ENCODE measurements around the gene CMTM7. TPM values are rescaled to one million over a fixed set of nuclear protein-coding genes. Genes with fewer than 3 reads are reported as not detected.

Gene CMTM7
- total and polyA plus RNA-seq, 2 of the 13 experiments (the other 11 are each of a cell fraction or from before 2014, with no cell fraction given) = 20.9 to 21.4 TPM

DNA sequence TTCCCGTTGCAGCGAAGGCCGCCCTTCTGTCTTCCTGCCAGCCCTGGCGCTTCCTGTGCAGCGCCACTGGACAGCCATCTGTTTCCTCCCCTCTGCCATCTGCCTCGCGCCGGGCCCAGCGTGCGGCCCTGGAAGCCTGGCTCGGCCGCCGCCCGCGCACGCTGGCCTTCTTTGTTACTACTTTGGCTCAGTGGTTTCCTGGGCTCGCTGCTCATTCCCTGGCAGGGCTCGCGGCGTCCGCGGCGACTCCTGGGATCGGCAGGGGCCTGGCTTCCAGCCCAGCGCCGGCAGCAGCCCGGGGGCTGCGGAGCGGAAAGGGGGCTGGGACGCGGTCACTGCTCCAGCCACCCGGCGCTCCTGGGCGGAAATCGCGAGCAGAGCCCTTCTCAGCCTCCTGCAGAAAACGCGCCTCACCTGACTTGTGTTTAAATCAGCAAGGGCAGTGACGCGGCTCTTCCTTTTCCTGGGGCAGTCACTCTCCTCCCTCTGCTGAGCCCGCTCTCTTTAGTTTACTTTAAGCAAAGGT lies 10.0 kb downstream of the CMTM7 start (continued):
- TF ChIP-seq, protein P1, sequence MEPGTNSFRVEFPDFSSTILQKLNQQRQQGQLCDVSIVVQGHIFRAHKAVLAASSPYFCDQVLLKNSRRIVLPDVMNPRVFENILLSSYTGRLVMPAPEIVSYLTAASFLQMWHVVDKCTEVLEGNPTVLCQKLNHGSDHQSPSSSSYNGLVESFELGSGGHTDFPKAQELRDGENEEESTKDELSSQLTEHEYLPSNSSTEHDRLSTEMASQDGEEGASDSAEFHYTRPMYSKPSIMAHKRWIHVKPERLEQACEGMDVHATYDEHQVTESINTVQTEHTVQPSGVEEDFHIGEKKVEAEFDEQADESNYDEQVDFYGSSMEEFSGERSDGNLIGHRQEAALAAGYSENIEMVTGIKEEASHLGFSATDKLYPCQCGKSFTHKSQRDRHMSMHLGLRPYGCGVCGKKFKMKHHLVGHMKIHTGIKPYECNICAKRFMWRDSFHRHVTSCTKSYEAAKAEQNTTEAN (CRISPR knock-in tag; conservative IDR thresholded peaks at IDR 0.05) = no peak; the same call in 1 of the 2 replicates
- TF ChIP-seq ZFP1 (CRISPR knock-in tag; IDR thresholded peaks at IDR 0.05) = 0 out of 2 replicates have a peak, but pooled peaks have one; percentile 15
- TF ChIP-seq, protein P2, sequence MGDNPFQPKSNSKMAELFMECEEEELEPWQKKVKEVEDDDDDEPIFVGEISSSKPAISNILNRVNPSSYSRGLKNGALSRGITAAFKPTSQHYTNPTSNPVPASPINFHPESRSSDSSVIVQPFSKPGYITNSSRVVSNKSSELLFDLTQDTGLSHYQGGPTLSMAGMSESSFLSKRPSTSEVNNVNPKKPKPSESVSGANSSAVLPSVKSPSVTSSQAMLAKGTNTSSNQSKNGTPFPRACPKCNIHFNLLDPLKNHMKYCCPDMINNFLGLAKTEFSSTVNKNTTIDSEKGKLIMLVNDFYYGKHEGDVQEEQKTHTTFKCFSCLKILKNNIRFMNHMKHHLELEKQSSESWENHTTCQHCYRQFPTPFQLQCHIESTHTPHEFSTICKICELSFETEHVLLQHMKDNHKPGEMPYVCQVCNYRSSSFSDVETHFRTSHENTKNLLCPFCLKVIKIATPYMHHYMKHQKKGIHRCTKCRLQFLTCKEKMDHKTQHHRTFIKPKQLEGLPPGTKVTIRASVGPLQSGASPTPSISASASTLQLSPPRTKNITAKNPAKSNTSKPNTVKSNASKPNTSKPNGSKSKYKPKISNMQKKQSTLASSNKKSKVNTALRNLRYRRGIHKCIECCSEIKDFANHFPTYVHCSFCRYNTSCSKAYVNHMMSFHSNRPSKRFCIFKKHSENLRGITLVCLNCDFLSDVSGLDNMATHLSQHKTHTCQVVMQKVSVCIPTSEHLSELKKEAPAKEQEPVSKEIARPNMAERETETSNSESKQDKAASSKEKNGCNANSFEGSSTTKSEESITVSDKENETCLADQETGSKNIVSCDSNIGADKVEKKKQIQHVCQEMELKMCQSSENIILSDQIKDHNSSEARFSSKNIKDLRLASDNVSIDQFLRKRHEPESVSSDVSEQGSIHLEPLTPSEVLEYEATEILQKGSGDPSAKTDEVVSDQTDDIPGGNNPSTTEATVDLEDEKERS (CRISPR knock-in tag; IDR thresholded peaks at IDR 0.05) = no peak
- peak; percentile 82 for TF ChIP-seq ZBTB7B (CRISPR knock-in tag; IDR thresholded peaks at IDR 0.05)
- no peak for TF ChIP-seq ZNF24 (IDR thresholded peaks at IDR 0.05)
- TF ChIP-seq MTF2 (CRISPR knock-in tag; IDR thresholded peaks at IDR 0.05; ENCODE audit: borderline replicate concordance) = 0 out of 2 replicates have a peak, but pooled peaks have one; percentile 3
- TF ChIP-seq, protein P3, sequence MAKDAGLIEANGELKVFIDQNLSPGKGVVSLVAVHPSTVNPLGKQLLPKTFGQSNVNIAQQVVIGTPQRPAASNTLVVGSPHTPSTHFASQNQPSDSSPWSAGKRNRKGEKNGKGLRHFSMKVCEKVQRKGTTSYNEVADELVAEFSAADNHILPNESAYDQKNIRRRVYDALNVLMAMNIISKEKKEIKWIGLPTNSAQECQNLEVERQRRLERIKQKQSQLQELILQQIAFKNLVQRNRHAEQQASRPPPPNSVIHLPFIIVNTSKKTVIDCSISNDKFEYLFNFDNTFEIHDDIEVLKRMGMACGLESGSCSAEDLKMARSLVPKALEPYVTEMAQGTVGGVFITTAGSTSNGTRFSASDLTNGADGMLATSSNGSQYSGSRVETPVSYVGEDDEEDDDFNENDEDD (CRISPR knock-in tag; IDR thresholded peaks at IDR 0.05; ENCODE audit: borderline replicate concordance) = no peak
- TF ChIP-seq, protein P4, sequence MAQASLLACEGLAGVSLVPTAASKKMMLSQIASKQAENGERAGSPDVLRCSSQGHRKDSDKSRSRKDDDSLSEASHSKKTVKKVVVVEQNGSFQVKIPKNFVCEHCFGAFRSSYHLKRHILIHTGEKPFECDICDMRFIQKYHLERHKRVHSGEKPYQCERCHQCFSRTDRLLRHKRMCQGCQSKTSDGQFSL (CRISPR knock-in tag; IDR thresholded peaks at IDR 0.05) = no peak
- no peak for TF ChIP-seq SP5 (CRISPR knock-in tag; IDR thresholded peaks at IDR 0.05; ENCODE audit: borderline replicate concordance, low read depth)
- TF ChIP-seq POLR2G (IDR thresholded peaks at IDR 0.05; ENCODE audit: low read depth, low read length) = peak; percentile 89
- no peak; the same call in 1 of the 2 replicates for TF ChIP-seq ZNF225 (CRISPR knock-in tag; IDR thresholded peaks at IDR 0.05)
- TF ChIP-seq ZFP37 (CRISPR knock-in tag; IDR thresholded peaks at IDR 0.05; ENCODE audit: borderline replicate concordance) = no peak
- TF ChIP-seq KLF16 (CRISPR knock-in tag; IDR thresholded peaks at IDR 0.05) = peak in 1 of 2 experiments; percentile 42; a peak in 2 of 4 replicates
- no peak for TF ChIP-seq ZNF3 (CRISPR knock-in tag; IDR thresholded peaks at IDR 0.05)
- no peak for TF ChIP-seq SIX1 (CRISPR knock-in tag; IDR thresholded peaks at IDR 0.05; ENCODE audit: borderline replicate concordance)
- TF ChIP-seq SMARCE1 (IDR thresholded peaks at IDR 0.05; ENCODE audit: borderline replicate concordance) = no peak
- TF ChIP-seq RFX3 (CRISPR knock-in tag; IDR thresholded peaks at IDR 0.05) = no peak
- no peak for TF ChIP-seq SSRP1 (CRISPR knock-in tag; IDR thresholded peaks at IDR 0.05)
- no peak for TF ChIP-seq NR2F1 (CRISPR knock-in tag; IDR thresholded peaks at IDR 0.05)
- TF ChIP-seq, protein P5, sequence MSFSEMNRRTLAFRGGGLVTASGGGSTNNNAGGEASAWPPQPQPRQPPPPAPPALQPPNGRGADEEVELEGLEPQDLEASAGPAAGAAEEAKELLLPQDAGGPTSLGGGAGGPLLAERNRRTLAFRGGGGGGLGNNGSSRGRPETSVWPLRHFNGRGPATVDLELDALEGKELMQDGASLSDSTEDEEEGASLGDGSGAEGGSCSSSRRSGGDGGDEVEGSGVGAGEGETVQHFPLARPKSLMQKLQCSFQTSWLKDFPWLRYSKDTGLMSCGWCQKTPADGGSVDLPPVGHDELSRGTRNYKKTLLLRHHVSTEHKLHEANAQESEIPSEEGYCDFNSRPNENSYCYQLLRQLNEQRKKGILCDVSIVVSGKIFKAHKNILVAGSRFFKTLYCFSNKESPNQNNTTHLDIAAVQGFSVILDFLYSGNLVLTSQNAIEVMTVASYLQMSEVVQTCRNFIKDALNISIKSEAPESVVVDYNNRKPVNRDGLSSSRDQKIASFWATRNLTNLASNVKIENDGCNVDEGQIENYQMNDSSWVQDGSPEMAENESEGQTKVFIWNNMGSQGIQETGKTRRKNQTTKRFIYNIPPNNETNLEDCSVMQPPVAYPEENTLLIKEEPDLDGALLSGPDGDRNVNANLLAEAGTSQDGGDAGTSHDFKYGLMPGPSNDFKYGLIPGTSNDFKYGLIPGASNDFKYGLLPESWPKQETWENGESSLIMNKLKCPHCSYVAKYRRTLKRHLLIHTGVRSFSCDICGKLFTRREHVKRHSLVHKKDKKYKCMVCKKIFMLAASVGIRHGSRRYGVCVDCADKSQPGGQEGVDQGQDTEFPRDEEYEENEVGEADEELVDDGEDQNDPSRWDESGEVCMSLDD (CRISPR knock-in tag; IDR thresholded peaks at IDR 0.05; ENCODE audit: borderline replicate concordance) = no peak
- TF ChIP-seq, protein P6, sequence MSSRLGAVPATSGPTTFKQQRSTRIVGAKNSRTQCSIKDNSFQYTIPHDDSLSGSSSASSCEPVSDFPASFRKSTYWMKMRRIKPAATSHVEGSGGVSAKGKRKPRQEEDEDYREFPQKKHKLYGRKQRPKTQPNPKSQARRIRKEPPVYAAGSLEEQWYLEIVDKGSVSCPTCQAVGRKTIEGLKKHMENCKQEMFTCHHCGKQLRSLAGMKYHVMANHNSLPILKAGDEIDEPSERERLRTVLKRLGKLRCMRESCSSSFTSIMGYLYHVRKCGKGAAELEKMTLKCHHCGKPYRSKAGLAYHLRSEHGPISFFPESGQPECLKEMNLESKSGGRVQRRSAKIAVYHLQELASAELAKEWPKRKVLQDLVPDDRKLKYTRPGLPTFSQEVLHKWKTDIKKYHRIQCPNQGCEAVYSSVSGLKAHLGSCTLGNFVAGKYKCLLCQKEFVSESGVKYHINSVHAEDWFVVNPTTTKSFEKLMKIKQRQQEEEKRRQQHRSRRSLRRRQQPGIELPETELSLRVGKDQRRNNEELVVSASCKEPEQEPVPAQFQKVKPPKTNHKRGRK (CRISPR knock-in tag; IDR thresholded peaks at IDR 0.05) = no peak
